ENCODE results near the gene CTSF. TPM values are rescaled to one million over a fixed set of nuclear protein-coding genes. Genes with fewer than 3 reads are reported as not detected.

CTSF gene
- total and polyA plus RNA-seq, 2 donors (not counting 1 experiment from before 2014, with no cell fraction given) = 16.6 to 20.9 TPM

- CTCF ChIA-PET = no interaction called here
- Histone ChIP-seq H3K9ac (ENCODE audit: low read length) (no peak overlapping the region), H3K9me3 (ENCODE audit: control extremely low read depth in 1 of 3, control insufficient read depth in 2 of 3, insufficient read depth in 1 of 3, low read length in 2 of 3) (no peaks in the 10 kb centered on the region), H3K79me2 (ENCODE audit: control insufficient read depth, insufficient read depth, low read length) (no peaks in the 10 kb centered on the region), H2AFZ (ENCODE audit: insufficient read depth, low read depth, low read length, poor library complexity, severe bottlenecking) (no peak overlapping the region), H4K20me1 (ENCODE audit: control insufficient read depth, insufficient read depth, low read length, poor library complexity, severe bottlenecking) (no peaks in the 10 kb centered on the region), H3K27ac (ENCODE audit: low read length in 2 of 2) (no peak overlapping the region), H3K4me1 (ENCODE audit: control insufficient read depth in 2 of 2, insufficient read depth in 2 of 2, low read length in 2 of 2) (peaks cover 15 to 17% of the 10 kb centered on the region in 2 donors), H3K36me3 (replicated peaks in 1 of 2; ENCODE audit: control extremely low read depth in 1 of 2, control insufficient read depth in 1 of 2, extremely low read depth in 1 of 2, insufficient read depth in 2 of 2, low read length in 1 of 2) (peaks cover 1 to 38% of the 10 kb centered on the region in 2 experiments), H3K27me3 (replicated peaks in 1 of 4; ENCODE audit: control extremely low read depth in 1 of 4, control insufficient read depth in 3 of 4, insufficient read depth in 4 of 4, low read length in 3 of 4) (no peaks in the 10 kb centered on the region), H3K4me3 (ENCODE audit: control extremely low read depth in 1 of 5, extremely low read depth in 1 of 5, insufficient read depth in 1 of 5, low read depth in 2 of 5, low read length in 4 of 5) (no peak overlapping the region), H3K4me2 (replicated peaks; ENCODE audit: low read depth, low read length, poor library complexity, severe bottlenecking) (no peak overlapping the region)
- H3K9me3 Mint-ChIP-seq (ENCODE audit: insufficient read depth) = no peaks in the 10 kb centered on the region
- DNase-seq (no peak), ATAC-seq (ENCODE audit: low read depth) (no peak)
- WGBS (ENCODE audit: insufficient coverage) = 100% methylated on average over 10 of the region's 10 CpGs
- intact Hi-C loops (cut with micrococcal nuclease) = no loop called here
- no peaks in the 10 kb centered on the region for H3K27me3 Mint-ChIP-seq
- peaks cover 30% of the 10 kb centered on the region for H3K4me1 Mint-ChIP-seq
- H3K4me3 Mint-ChIP-seq = no peak overlapping the region
- TF ChIP-seq CTCF (IDR thresholded peaks at IDR 0.05) (no peak), EZH2 (IDR thresholded peaks at IDR 0.05; ENCODE audit: borderline replicate concordance, insufficient read depth, low read depth, low read length, poor library complexity, severe bottlenecking) (no peak)
- no peak overlapping the region for H3K27ac Mint-ChIP-seq
- POLR2A ChIA-PET = no interaction called here
These were observed 28.6 kb downstream of the CTSF start for GRCh38 chr11:66539870-66540213.

- peaks cover 28% of the 10 kb centered on the region for H3K4me1 Mint-ChIP-seq
- WGBS (ENCODE audit: insufficient coverage) = 99% methylated on average over 13 of the region's 16 CpGs
- Histone ChIP-seq H3K79me2 (ENCODE audit: control insufficient read depth, insufficient read depth, low read length) (no peaks in the 10 kb centered on the region), H2AFZ (ENCODE audit: insufficient read depth, low read depth, low read length, poor library complexity, severe bottlenecking) (no peak overlapping the region), H3K9me3 (ENCODE audit: control extremely low read depth in 1 of 3, control insufficient read depth in 2 of 3, insufficient read depth in 1 of 3, low read length in 2 of 3) (no peaks in the 10 kb centered on the region), H3K4me2 (replicated peaks; ENCODE audit: low read depth, low read length, poor library complexity, severe bottlenecking) (no peak overlapping the region), H4K20me1 (ENCODE audit: control insufficient read depth, insufficient read depth, low read length, poor library complexity, severe bottlenecking) (no peaks in the 10 kb centered on the region), H3K36me3 (replicated peaks in 1 of 2; ENCODE audit: control extremely low read depth in 1 of 2, control insufficient read depth in 1 of 2, extremely low read depth in 1 of 2, insufficient read depth in 2 of 2, low read length in 1 of 2) (peaks cover 1 to 38% of the 10 kb centered on the region in 2 experiments), H3K9ac (ENCODE audit: low read length) (no peak overlapping the region), H3K27me3 (replicated peaks in 1 of 4; ENCODE audit: control extremely low read depth in 1 of 4, control insufficient read depth in 3 of 4, insufficient read depth in 4 of 4, low read length in 3 of 4) (no peaks in the 10 kb centered on the region), H3K4me3 (ENCODE audit: control extremely low read depth in 1 of 5, extremely low read depth in 1 of 5, insufficient read depth in 1 of 5, low read depth in 2 of 5, low read length in 4 of 5) (no peak overlapping the region), H3K27ac (ENCODE audit: low read length in 2 of 2) (no peak overlapping the region), H3K4me1 (ENCODE audit: control insufficient read depth in 2 of 2, insufficient read depth in 2 of 2, low read length in 2 of 2) (peaks cover 9 to 11% of the 10 kb centered on the region in 2 donors)
- H3K4me3 Mint-ChIP-seq = no peak overlapping the region
- ChIA-PET CTCF (no interaction called here), POLR2A (interaction anchor here (0.6 kb wide), 1 partner anchor 542 kb away, joined by 3 read pairs; no protein-coding TSS in a partner anchor)
- ATAC-seq (ENCODE audit: low read depth) = no peak
- intact Hi-C loops (cut with micrococcal nuclease) = no loop called here
- no peak for TF ChIP-seq CTCF (IDR thresholded peaks at IDR 0.05)
- TF ChIP-seq EZH2 (IDR thresholded peaks at IDR 0.05; ENCODE audit: borderline replicate concordance, insufficient read depth, low read depth, low read length, poor library complexity, severe bottlenecking) = no peak
- H3K9me3 Mint-ChIP-seq (ENCODE audit: insufficient read depth) = no peaks in the 10 kb centered on the region
- no peaks in the 10 kb centered on the region for H3K27me3 Mint-ChIP-seq
- no peak overlapping the region for H3K27ac Mint-ChIP-seq
- DNase-seq = no peak
These were observed 29.1 kb downstream of the CTSF start for GRCh38 chr11:66539170-66539869.
